HG03139 (cell line): ENCODE results near the gene RAB35.

Experiments used
- ATAC-seq: cut with Tn5 transposase; IDR thresholded peaks from one replicate; pipeline ENCODE4 v1.9.1; 2021; ENCODE audit not compliant: unreplicated experiment

RAB35 gene

GRCh38 chr12:120109570-120110267 lies 6.8 kb downstream of the RAB35 start:
- ATAC-seq = no peak

DNA sequence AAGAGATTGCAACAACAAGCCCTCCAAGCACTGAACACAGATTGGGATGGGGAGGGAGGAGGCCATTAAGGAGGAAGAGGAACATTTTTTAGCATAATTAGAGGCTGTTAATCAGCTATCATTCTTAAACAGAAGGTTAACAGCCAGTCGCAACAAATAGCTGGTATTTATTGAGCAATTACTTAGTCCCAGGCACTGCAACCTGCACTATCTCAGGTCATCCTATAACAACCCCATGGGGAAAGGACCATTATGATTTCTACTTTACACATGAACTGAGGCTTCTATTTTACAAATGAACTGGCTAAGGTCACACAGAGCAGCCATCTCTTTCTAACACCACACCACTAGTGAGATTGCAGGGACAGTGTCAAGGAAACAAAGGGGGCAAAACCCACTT lies 10.4 kb downstream of the RAB35 start:
- ATAC-seq = no peak

GRCh38 chr12:120103371-120103770 lies 13.2 kb downstream of the RAB35 start:
- no peak for ATAC-seq

DNA sequence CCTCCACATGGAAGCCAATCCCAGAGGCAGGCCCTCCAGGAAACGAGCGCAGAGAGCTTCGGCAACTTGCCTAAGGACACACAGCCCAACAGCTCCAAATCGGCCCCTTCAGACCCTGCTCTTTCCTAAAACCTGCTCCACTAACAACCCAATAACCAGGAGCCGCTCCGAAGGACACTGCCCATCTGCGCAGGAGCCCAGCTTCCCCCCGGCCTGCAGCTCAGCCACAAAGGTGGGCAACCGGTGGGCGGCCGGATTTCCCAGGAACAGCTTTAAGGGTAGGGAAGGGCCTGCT lies 13.6 kb downstream of the RAB35 start:
- ATAC-seq = no peak

- ATAC-seq = no peak
Observed at GRCh38 chr12:120102189-120103043, 14.1 kb downstream of the RAB35 start.

DNA sequence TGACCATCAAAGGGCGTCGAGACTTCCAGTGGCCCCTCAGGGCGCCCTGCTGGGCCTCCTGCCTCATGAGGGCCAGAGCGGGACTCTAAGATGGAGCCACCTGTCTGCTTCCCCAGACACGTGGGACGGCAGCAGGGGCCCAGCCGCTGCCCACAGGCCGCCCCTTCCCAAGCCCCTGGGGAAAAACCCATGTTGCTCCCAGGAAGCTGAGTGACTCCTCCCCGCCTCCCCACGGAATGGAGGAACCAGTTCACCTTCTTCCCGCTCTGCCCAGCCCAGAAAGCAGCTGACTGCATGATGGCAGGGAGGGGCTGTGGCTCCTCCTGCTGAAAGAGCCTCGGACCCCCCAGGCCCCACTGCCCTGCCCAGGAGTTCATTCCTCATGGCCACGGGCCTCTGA lies 14.9 kb downstream of the RAB35 start:
- ATAC-seq = no peak

- no peak for ATAC-seq
Observed at GRCh38 chr12:120101182-120101581, 15.4 kb downstream of the RAB35 start.

DNA sequence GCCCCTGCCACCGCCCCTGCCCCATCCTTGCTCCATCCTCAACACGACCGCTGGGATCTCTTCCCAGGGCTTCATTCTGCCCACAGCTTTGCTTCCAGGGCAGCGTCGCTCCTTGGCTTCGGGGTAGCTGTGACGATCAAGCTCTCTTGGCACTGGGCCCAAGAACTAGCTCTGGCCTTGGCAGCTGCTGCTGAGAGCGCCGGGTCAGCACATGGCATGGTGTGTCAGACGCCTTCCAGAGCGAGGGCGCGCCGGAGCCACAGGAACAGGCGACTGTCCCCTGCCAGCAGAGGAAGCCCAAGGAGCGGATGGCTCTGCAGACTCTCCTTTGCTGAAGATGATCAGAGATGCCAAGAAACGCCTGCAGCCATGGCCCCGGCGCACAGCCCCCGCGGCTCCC lies 15.9 kb downstream of the RAB35 start:
- no peak for ATAC-seq

- no peak for ATAC-seq
Observed at GRCh38 chr12:120099738-120100137, 16.8 kb downstream of the RAB35 start.

GRCh38 chr12:120098756-120099470 lies 17.6 kb downstream of the RAB35 start:
- no peak for ATAC-seq

DNA sequence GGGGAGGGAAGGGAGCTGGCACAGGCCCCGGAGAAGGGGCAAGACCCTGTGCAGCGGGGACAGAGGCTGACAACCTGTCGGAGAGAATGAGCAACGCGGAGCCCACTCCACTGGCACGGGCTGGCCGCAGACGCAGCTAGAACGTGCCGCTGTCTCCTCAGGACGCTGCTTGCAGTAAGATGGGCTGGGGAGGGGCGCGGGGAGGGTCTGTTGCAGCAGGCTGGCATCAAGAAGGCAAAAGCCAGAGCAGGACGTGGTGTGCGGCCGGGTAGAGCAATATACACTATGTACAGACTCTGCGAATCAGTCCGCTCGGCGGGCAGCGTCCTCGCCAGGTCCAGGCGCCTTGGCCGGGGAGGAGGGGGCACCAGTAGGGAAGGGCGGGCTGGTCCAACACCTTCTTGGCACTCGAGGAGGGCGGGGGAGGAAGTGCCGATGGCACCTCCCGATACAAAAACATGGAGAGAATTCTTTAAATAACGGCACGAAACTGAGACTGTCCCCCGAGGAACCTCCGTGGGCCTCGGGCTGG lies 19.8 kb downstream of the RAB35 start:
- ATAC-seq = no peak

- no peak for ATAC-seq
Observed at GRCh38 chr12:120095736-120096135, 20.8 kb downstream of the RAB35 start.

- no peak for ATAC-seq
Observed at GRCh38 chr12:120095331-120095730, 21.2 kb downstream of the RAB35 start.

DNA sequence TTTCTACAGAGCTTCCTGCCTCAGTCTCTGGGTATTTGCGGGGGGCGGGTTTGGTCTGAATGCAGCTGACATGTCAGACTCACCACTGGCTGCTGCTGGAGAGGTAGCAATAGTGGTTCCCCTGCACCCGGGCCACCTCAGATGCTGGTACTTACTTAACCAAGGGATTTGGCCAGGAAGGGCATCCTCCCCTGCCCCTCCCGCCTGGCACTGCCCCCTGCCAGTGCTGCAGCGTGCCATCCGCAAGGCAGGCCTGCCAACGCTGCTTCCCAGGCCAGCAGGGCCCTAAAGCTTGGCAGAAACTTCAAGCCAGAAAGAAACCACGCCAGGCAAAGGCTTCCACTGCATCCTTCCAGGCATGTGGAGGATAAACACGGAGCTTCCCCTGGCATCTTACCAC lies 22.1 kb downstream of the RAB35 start:
- no peak for ATAC-seq

DNA sequence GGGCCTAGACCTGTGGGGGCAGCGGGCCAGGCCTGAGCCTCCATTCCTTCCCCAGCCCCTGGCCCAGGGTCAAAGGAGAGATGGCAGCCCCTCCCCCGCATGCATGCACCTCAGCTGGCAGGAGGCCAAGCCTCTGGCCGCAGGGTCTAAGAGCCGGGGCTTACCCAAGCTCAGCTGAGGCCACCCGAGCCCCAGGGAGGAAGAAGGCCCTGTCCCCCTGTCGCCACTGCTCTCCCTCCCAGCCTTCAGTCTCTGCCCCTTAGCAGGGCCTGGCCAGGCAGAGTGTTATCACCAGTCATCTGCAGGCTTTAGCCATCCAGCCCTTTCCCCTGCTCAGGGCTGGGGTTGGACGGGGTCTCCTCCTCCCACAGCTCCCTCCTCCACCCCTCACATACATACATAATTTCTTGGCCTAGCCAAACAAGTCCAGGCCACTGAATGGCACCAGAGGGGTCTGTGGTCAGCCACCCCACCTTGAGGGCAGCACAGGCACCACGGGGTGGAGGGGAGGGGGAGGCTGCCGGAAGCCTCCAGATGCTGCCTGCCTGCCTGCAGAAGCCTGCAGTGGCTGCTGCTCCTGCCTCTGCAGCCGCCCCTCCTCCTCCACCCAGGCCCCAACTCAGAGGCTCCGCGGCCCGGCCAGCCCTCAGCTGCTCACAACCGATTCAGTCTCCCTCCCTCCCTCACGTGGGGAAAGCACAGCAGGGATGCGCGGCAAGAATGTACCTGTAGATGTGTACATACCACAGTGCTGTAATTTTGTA lies 22.8 kb downstream of the RAB35 start:
- ATAC-seq = no peak

- no peak for ATAC-seq
Observed at GRCh38 chr12:120093336-120093591, 23.3 kb downstream of the RAB35 start.

GRCh38 chr12:120092551-120093335 lies 23.8 kb downstream of the RAB35 start:
- ATAC-seq = no peak

DNA sequence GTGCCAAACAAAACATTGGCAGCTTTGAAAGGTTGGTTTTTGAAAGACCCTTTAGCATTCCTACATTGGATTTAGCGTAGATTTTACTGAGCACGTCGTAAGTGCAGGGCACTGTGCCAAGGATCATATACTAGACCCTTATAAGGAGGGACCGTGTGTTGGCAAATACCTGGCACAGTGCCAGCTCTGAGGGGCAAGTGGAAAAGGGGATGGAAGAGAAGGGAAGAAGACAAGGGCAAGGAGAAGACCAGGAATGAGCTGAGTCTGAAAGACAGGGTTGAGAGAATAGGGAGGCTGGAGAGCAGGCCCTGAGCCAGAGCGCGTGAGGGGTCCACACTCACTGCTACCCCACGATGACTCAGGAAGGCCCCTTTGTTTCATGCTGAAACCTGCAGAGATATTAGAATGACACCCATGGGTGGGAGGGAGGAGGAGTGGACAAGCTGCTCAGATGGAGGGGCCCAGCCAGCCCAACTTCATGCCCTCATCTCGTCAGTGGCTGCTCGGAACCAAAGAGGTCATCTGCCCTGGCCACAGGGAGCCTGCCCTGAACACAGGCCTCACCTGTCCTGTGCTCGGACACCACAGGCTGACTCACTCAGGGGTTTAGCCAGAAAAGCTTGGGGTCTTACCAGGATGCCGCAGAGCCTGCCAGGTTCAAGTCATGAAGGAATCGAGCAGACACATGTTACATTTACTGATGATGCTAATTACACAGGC lies 25.0 kb downstream of the RAB35 start:
- no peak for ATAC-seq

GRCh38 chr12:120090626-120091295 lies 25.8 kb downstream of the RAB35 start:
- ATAC-seq = no peak
